EL (cell line): Measurements from ENCODE around the gene FAM217B.

Experiments used
- DNase-seq: peaks from one replicate; pipeline ENCODE4 v3.0.0-alpha.2; 2016

Gene FAM217B

DNA sequence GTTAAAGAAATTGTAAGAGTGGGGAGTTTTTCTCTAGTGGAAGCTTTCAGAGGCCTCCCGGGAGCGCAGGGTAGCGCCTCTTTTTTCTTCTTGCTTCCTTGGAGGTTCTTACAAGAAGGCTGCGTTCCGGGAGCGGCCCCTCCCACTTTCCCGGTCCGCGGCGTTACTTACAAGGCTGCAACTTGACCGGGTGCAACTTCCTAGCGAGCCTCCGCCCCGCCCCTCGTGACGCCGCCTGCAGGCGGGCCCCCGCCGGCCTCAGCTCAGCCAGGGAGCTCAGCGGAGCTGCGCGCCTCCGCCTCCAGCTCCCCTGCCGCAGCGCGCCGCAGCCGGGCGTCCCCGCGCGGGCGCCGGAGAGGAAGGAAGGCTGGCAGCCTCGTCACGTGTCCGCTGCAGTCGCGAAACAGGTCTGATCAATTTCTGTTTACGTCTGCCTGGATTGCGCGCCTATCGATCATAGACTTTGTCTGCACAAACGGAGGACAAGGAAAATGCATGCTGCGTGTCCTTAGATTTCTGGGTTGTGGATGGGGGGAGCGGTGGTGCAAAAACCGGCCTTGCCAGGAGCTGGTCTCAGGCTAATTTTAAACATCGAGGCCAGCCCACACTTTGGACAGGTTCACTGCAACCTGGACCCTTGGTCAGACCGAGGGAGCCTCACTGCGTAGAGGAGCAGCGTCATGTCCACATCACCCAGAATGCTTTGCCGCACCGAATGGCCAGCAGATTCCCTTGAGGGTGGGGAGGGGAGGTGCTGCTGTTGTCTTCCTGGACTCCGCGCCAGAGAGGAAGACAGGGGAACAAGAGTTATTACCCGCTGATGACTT, at the start of gene FAM217B, which contains the start of gene PPP1R3D:
FAM217B (plus strand) TSS at position 261 of the 827 bp plus-strand sequence. CDS start 3,555 bp downstream, outside the sequence.
PPP1R3D (minus strand) TSS at position 177 of the 827 bp plus-strand sequence. CDS start 374 bp downstream, outside the sequence.
- peak; percentile 96 for DNase-seq

- DNase-seq, result no peak
These were observed 48.6 kb upstream of the FAM217B start for GRCh38 chr20:59891581-59891980.

- DNase-seq, result no peak
These were observed 44.3 kb upstream of the FAM217B start for GRCh38 chr20:59895908-59896307.

- DNase-seq, result no peak
These were observed 37.7 kb upstream of the FAM217B start for GRCh38 chr20:59902470-59902869.

GRCh38 chr20:59903621-59904020, 36.6 kb upstream of the FAM217B start:
- no peak for DNase-seq

DNA sequence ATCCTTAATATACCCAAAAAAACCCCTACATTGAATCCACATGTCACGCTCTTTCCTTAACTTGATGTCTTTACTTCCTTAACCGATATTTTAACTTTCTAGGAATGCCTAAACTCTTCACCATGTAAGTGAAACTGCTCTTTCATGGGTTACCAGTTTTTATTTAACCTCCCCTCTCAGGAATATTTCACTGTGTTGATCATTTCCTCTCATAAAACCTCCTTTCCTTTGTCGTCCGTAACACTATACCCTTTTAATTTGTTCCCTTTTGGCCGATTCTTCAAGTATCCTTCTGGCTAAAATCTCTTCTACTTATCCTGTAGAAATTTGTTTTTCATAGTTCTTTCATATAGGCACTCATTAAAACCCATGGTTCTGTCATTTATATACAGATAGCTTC, 31.3 kb upstream of the FAM217B start:
- no peak for DNase-seq

GRCh38 chr20:59911041-59911440, 29.1 kb upstream of the FAM217B start:
- no peak for DNase-seq

DNA sequence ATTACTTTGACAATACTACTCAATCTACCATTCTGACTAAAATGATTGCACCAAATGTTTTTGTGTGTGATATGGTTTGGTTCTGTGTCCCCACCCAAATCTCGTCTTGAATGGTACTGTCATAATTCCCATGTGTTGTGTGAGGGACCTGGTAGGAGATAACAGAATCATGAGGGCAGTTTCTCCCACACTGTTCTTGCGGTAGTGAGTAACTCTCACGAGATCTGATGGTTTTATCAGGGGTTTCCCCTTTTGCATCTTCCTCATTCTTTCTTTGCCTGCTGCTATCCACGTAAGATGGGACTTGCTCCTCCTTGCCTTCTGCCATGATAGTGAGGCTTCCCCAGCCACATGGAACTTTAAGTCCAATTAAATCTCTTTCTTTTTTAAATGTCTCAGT, 27.6 kb upstream of the FAM217B start:
- DNase-seq, result no peak

- peak; percentile 24 for DNase-seq
These were observed 19.2 kb upstream of the FAM217B start for GRCh38 chr20:59920944-59921343.

GRCh38 chr20:59923514-59923913, 16.7 kb upstream of the FAM217B start:
- DNase-seq, result no peak

DNA sequence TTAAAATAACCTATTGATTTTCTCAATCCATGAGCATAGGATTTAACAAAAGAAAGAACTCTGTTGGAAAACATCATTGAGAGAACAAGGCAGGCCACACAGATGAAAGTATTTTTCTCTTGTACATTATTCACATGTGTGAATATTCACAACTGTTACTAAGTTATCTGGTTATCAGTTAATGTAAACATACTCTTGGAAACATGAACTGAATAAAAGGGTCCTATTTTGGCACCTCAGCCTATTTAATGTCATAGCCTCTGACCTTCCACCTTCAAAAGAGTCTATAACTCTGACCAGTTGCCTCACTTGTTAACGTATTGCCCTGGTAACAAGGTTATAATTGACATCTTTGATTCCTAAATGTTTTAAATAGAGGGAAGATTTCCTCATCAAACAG, 14.8 kb upstream of the FAM217B start:
- no peak for DNase-seq

GRCh38 chr20:59925899-59926298, 14.3 kb upstream of the FAM217B start:
- peak; percentile 34 for DNase-seq

DNA sequence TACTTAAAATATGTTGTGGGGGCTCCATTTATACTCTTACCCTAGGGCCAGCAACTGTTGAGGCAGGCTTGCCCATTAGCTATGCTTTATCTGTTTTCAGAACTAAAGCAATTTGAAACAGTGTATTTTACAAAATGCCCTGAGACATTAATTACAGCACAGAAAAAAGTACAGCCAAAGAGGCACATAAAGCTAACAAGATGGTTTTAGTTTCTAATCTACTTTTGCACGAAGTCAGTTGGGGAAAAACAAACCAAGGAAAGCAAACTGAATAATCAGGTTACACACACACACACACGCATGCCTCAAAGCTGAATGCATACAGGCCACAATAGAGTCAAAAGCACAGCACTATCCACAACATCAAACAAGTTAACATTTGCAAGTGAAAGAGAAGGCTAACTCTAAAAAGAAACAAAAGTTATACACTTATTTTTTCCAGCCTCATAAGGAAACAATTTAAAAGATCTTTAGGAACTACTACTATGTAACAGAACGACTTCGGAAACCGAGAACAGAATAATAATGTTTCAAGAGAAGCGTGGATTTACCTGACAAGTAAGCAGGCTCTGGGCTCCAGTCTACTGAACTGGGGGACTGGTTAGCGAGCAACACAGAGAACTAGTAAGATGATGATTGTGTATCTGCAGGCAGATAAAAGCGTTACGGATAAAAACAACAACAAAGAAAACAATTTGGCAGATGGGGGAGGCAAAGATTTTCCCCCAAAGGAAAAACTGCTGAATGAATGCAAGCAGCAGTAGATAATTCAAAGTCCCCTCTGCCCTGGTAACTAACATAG, 8.5 kb upstream of the FAM217B start:
- no peak for DNase-seq

- DNase-seq, result no peak
These were observed 7.4 kb upstream of the FAM217B start for GRCh38 chr20:59932616-59933295.

GRCh38 chr20:59933296-59933848, 6.8 kb upstream of the FAM217B start, which contains the start of gene SYCP2:
SYCP2 (minus strand) TSS chr20:59933637; CDS start chr20:59922413, 11,224 bp downstream.
- DNase-seq, result no peak

DNA sequence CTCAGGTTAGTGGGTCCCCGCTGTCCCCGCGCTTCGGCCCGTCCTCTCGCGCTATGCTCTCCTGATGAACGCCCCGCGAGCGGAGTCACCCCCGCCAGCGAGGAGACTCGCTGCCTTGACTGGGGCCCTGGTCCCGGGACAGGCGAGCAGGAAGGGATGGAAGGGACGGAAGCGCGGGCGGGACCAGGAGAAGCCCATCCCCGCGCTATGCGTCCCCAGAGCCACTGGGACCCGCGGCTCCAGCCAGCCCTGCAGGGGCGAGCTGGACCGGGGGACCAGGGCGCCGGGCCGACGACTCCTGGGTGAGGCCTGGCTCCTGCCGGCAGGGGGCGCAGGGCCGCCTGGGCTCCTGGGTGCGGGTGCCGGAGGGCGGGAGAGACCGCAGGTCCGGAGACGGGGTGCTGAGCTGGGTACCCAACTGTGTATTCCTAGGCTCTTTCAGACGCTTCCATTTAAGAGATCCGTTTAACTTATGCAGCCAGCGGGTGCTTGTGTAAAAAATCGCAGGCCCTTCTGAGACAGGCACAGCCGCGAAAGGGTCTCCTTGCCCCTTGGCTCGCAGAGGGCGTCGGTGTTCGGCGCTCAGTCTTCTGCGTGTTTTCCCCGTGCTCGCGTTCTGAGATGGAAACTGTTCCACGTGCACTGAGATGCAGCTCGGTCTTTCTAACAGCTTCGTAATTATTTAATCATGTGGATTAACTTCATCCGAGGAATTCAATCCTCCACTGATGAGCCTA, 6.2 kb upstream of the FAM217B start:
- DNase-seq, result peak; percentile 80

- no peak for DNase-seq
These were observed 4.6 kb upstream of the FAM217B start for GRCh38 chr20:59935457-59936185.

DNA sequence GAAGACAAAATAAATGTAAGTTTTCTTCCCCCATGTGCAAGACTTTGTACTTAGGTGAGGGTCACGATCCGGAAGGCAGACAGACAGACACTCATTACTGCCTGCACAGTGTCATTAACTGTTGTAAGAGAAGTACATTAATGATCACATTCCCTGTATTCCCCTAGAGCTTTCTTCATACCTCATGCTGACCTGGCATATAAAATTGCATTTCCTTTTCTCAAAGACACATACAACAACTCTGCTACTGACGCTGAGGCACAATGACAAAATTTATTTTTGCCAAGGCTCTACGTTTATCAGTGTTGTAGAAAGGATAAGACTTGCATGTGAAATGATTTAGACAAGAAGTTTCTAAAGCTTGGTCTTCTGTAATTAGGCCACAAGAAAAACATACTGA, 3.8 kb upstream of the FAM217B start:
- no peak for DNase-seq

DNA sequence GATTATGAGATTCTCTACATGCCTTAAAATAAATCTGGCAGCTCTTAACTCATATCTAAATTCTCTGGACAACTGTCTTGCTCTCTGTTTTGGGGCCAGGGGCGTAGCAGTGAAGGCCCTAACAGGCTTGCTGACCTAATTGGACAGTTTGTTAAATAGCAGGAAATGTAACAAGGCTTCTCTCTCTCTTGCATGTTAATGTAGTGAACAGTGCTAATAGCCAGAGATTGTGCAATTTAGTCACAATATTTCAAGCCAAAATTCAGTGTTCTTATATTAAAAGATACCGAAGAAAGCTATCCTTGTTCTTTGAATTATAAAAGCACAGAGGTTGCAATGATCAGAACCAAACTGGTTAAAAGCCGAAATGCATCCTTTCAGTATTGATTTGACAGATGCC, 3.0 kb upstream of the FAM217B start:
- DNase-seq, result no peak

DNA sequence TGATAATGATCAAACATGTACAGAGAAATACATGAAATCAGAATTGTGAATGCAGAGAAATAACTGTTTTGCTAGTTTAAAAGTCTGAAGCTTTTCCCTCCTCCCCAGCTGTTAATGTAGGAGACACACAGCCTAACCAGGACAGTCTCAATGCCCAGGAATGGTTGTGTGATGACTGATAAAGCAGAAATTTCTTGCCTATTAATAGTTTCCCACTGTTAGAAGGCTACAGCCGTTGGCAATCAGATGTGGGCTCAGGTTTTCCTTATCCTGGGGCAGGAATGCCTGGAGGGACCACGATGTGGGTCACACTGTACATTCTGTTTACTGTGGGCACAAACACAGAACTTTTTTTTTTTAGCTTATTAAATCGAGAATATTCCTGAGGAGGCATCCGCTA, 2.0 kb upstream of the FAM217B start:
- DNase-seq, result peak; percentile 81

- peak; percentile 41 for DNase-seq
These were observed 1.5 kb upstream of the FAM217B start for GRCh38 chr20:59938696-59939051.
